HG03432 (cell line): ENCODE measurements around the gene RAPH1.
"Not testable (repeated sequence)": the region's sequence is repeated elsewhere in the genome, so short reads cannot be mapped to it uniquely, and the experiment has no call there.

Experiments
- ATAC-seq: cut with Tn5 transposase; IDR thresholded peaks from one replicate; pipeline ENCODE4 v1.9.1; 2021; ENCODE audit warnings: mild to moderate bottlenecking, moderate library complexity; ENCODE audit not compliant: unreplicated experiment

The RAPH1 gene

DNA sequence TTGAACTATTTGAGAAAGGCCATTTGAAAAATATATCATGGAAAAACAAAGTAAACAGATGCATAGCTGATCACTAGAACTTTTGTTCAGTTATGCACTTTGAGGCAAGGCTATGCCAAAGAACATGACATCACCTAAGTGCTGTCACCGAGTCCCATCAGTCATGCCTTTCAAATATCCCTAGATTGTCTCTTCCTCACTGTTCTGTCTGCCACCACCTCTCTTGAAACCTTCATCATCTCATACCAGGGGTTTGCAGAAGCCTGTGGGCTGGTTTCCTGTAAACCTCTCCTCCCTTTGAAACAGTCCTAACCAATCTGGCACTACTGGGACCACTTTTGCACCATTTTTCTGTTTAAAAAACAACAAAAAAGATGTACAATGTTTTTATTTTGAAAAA lies 12.3 kb upstream of the RAPH1 start:
- ATAC-seq, result no peak

DNA sequence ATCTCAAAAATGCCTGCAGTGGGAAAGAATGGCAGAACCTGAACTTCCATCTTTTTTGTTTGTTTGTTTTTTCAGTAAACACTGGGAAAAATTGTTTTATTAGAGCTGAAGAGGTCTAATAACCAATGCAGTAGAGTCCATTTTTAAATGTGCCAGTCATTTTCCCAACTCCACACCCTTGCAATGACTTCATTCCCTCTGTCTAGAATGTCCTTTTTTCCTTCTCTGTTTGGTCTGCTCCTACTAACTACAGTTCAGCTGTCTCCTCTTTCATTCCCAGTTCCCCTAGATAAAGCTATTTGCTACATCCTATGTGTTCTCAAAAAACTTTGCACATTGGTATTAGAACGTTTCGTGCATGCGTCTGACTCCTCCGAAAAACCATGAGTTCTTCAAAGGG lies 9.3 kb upstream of the RAPH1 start:
- no peak for ATAC-seq

DNA sequence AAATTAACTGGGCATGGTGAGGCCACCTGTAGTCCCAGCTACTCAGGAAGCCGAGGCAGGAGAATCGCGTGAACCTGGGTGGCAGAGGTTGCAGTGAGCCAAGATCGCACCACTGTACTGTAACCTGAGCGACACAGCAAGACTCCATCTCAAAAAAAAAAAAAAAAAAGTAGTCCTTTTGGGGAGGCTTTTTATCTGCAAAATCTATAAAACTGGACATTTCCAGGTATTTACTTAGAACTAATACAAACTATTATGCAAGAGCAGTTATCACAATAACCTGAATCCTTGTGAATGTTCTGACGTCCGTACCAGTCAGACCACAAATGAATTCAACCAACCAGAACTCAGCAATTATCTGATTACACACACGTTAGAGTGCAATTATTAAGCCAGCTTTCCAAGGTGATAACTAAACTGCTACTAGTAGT lies 8.8 kb upstream of the RAPH1 start:
- no peak for ATAC-seq

DNA sequence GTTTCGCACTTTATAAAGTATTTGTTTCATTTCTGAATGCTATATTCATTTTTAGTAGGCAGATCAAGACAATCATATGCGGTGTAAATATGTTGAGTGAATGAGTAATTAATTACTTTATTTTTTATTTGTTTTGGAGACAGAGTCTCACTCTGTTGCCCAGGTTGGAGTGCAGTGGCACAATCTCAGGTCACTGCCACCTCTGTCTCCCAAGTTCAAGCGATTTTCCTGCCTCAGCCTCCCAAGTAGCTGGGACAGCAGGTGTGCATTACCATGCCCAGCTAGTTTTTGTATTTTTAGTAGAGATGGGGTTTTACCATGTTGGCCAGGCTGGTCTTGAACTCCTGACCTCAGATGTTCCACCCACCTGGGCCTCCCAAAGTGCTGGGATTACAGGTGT lies 5.5 kb upstream of the RAPH1 start:
- ATAC-seq, result not testable (repeated sequence)

DNA sequence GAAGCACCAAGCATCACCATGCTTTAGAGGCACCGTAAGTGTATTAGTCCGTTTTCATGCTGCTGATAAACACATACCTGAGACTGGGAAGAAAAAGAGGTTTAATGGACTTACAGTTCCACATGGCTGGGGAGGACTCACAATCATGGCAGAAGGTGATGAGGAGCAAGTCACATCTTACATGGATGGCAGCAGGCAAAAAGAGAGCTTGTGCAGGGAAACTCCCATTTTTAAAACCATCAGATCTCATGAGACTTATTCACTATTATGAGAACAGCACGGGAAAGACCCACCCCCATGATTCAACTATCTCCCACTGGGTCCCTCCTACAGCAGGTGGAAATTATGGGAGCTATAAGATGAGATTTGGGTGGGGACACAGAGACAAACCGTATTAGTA lies 3.1 kb upstream of the RAPH1 start:
- ATAC-seq, result not testable (repeated sequence)

DNA sequence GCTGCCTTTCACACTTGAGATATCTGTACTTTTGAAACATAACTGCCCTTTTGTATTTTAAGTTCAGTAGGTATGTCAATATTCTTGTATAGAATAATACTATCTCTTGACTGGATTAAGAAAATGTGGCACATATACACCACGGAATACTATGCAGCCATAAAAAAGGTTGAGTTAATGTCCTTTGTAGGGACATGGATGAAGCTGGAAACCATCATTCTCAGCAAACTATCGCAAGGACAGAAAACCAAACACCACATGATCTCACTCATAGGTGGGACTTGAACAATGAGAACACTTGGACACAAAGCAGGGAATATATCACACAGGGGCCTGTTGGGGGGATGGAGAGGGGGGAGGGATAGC lies 1.5 kb upstream of the RAPH1 start:
- ATAC-seq, result not testable (repeated sequence)

DNA sequence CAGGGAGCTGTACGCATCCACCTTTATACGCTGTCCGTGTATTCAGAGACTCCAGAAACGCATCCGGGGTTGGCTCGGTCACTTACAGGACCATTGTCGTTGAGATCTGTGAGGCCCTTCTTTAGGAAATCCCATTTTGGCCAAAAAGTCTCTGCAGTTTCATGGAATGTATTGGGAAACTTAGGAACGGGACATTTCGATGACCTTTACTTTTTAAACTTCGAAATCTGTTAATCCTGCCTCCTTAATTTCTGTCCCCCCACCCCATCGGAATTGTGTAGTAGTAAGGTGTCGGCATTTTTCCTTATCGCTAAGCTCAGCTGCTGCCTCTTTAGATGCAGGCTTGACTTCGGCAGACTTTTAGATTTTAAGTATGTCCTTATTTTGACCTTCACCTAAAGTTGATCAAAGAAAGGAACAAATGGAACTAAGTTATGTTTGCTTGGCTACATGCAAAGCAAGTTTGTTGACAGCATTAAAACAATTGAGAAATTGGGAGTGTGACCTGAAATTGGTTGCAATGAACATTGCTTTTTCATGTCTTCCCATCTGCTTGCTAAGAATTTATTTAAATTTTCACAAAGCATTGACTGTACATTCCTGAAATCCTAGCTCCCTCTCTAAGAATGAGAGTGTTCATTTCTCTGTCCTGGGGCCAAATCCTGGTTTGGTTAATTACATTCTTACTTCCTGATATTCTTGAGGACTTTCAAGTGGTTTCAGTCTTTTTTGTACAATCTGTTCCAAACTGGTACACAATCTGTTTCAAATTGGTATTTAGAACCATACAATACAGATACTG lies 884 bp upstream of the RAPH1 start:
- ATAC-seq, result no peak

DNA sequence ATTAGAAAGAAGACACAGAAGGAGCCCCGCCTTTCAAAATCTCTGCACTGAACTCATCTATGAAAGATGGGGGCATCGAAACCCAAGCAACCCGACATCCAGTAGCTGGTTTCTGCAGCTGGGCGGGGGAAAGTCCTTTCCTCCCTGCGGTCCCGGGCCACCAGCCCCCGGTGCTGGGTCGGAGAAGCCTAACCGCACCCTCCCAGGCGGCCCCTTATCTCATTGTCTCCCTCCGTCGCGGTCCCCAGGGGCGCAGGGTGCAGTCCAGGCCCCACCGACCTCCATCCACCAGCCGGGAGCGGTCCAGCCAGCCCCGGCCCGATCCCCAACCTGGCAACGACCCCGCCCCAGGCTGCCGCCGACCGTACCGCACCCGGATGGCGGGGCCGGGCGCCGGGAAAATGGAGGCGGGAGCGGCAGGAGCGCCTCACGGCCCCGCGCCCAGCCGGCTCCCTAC lies 452 bp downstream of the RAPH1 start:
- peak; percentile 41 for ATAC-seq

DNA sequence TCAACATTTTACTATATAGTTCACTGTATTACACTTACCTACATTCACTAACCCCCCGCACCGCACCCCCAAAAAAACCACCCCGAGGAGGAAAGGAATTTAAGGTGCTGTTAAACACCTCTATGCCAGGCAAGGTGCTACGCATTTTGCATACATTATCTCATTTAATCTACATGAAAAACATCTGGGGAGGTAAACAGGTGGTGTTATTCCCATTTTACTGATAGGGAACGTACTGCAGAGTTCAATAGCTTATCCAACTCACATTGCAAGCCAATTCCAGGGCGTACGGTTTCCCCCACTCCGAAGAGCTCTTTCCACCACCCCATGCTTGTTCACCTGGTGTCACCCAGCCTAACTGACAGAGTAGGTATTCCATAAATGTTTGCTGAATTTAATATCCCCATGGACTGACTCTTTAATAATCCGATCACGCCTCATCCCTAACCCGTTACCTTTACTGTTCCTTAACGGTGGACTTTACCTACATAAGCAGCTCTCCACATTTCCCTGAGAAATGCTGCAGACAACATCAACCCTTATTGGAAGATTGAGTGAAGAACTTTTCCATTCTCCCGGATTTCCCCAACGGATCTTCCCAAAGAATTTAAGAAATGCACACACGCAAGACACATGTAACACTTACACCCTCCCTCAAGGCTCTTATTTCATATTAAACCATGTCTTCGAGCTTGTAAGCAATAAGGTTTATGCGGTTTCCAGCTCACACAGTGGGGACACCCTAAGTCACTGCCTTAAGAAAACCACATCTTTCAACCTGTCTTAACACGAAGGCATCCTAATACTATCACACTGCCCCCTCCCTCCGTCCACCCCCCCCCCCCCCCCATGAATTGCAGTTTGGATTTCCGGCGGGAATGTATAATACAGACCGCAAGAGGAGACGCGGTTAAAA lies 1.2 kb downstream of the RAPH1 start:
- no peak for ATAC-seq

DNA sequence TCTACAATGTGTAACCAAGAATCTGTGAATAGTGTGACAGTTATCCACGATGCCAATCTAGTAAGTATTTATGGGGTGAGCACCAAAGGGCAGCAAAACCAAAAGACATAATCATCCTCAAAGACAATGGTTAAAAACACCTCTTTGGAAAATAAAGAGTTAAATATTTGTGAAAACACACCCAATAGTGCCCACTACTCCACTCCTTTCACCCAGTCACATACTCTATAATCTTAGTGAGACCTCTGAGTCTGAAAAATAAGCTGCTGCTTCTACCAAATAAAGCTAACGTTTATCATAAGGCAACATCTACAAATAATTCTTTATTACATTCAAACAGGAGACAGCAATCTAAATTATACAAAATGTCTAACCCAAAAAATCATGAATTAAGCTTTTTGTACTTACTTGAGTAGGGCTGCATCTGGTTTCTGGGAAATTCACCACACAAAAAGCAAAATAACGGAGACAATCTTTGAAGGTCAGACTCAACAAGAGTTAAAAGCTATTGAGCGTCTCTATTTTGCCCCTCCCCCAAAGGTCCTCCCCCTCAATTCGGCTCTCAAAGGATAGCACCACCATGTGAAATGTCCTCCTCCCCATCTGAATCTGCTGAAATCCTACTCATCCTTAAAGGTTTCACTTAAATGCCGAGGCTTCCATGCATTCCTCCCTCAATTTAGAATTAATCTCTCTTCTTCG lies 2.0 kb downstream of the RAPH1 start:
- no peak for ATAC-seq

DNA sequence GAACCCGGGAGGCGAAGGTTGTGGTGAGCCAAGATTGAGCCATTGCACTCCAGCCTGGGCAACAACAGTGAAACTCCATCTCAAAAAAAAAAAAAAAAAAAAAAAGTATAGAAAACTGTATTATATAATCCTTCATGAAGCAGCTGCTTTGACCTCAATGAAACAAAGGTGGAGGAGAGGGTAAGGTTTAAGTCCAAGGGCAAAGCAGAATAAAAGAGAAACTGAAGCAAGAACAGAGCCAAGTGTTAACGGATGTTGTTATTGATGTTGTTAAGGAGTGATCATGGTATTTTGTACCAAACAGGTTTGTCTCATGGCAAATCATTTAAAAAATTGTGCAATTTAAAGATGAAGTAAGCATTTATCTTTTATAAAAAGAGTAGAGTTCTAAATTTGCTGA lies 7.4 kb downstream of the RAPH1 start:
- ATAC-seq, result no peak

DNA sequence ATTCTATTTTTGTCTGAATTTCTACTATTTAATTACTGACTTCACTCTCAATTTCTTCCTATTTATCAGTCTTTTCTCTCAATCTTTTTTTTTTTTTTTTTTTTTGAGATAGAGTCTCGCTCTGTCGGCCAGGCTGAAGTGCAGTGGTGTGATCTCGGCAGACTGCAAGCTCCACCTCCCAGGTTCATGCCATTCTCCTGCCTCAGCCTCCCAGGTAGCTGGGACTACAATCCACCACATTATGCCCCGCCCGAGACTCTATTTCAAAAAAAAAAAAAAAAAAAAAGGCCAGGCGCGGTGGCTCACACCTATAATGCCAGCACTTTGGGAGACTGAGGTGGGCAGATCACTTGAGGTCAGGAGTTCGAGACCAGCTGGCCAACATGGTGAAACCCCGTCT lies 21.8 kb downstream of the RAPH1 start:
- ATAC-seq, result not testable (repeated sequence)

DNA sequence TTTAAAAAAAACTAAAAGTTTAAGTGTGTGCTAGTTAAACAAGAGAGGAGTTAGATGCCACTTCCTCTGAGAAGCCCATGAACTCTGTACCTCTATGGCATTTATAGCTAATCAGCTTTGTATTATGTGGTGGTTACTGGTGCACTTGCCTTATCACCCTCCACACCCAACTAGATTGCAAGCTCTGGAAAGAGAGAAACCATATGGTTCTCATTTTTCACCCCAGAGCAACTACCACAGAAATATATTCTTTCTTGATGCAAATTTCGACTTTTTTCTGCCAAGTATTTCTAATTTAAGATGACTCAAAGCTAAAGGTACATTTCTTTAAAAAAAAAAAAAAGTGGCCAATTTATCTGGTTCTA lies 24.2 kb downstream of the RAPH1 start:
- ATAC-seq, result no peak

DNA sequence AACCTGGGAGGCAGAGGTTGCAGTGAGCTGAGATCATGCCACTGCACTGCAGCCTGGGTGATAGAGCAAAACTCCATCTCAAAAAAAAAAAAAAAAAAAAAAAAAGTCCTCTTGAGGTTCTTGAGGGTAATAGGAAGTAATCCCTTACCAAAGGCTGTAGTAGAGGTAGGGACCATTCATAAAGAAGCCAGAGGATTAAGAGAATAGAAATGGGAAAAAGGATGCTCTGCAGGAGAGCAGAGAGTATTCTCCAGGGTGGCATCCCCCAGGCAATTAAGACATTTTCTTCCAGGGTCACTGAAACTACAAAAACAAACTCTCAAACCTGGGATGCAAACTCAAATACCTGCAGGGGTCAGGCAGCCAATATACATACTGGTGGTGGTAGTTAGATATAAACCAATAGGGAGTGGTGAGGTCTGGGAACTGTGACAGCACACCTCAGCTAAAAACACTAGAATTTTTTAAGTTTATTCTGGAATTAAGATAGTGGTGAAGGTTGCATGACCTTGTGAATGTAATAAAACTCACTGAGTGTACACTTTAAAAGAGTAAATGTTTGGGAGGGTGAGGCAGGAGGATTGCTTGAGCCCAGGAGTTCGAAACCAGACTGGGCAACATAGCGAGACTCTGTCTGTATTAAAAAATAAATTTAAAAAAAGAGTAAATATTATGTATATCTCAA lies 24.7 kb downstream of the RAPH1 start:
- no peak for ATAC-seq

DNA sequence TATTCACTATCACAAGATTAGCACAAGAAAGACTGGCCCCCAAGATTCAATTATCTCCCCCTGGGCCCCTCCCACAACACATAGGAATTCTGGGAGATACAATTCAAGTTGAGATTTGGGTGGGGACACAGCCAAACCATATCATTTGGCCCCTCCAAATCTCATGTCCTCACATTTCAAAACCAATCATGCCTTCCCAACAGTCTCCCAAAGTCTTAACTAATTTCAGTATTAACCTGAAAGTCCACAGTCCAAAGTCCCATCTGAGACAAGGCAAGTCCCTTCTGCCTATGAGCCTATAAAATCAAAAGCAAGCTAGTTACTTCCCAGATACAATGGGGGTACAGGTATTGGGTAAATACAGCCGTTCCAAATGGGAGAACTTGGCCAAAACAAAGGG lies 31.6 kb downstream of the RAPH1 start:
- not testable (repeated sequence) for ATAC-seq

DNA sequence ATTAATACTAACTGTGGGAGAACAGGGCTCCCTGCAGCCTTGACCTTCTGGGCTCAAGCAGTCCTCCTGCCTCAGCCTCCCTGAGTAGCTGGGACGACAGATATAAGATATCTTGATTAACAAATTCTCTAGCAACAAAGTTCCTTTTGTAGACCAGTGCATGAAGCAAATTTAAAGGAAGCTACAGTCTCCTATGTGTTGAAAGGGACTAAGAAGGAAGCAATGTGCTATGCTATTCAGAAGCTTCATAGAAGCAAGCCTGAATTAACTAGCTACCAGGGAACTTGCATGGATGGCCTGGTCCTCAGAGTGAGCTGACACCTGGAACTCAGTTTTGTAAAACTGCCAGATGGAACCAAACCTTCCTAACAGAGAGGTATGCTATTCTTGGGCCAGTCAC lies 33.2 kb downstream of the RAPH1 start:
- ATAC-seq, result no peak

DNA sequence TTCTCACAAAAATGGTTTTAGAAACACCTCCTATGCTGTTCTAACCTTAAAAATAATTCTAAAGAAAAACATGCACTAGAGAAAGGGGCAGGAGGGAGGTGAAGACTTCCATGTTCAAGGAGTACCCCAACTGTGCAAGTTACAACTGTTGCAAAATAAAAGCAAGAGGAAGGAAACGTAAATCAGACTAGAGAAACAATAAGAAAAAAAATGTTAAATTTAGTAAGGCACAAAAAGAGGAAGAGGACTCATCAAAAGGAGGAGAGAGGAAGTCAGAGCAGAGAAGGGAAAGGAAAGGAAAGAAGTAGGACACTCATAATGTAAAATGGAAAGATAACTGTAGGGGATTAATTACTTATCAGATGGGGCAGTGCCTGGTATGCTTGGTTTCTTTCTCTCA lies 34.1 kb downstream of the RAPH1 start:
- no peak for ATAC-seq

DNA sequence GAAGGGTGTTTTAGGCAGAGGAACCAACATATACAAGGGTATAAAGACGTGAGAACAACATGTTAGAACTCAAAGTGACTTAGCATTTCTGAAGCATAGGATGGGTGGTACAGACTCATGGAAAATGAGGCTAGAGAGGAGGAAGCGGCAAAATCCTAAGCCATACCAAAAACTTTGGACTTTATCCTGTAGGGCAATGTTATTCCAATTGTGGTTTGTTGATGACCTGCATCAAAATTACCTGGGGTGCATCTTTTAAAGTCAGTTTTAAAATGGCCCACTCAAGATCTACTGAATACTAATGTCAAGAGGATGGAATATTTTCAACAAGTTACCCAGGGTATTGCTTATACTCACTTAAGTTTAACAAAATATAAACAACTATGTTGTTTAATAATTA lies 34.8 kb downstream of the RAPH1 start:
- ATAC-seq, result no peak

DNA sequence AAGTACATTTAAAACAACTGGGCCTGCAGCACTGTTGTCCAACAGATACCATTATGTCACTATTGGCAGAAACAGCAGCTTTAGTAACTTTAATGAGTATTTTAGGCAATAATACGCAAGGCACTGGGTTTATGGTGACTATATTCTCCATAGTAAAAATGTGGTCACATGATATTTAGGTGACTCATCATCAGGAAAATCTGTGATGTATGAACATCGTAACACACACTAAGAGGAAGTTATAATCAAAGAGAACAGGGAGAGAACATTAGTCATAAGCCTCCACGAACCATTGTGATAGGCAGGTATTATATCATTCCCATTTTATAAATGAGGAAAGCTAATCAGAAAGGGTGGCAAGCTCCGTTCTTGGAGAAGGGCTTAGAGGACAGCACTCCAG lies 36.9 kb downstream of the RAPH1 start:
- ATAC-seq, result no peak

DNA sequence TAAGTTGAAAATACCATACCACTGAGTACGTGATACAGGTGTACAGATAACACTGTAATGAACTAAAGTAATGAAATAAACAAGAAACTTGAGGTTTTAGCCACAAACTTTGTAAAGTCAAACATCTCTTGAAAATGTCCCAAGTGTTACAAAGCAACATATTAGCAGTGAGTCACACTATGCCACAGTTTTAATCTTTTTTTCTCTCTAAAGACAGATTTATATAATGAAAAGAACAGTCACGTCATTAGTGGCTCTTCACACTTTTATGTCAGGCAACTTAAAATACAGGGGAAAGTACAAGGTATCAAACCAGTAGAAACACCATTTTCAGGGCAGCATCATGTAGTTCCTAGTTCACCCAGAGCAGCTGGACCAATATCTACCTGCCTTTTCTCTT lies 42.1 kb downstream of the RAPH1 start:
- ATAC-seq, result no peak

DNA sequence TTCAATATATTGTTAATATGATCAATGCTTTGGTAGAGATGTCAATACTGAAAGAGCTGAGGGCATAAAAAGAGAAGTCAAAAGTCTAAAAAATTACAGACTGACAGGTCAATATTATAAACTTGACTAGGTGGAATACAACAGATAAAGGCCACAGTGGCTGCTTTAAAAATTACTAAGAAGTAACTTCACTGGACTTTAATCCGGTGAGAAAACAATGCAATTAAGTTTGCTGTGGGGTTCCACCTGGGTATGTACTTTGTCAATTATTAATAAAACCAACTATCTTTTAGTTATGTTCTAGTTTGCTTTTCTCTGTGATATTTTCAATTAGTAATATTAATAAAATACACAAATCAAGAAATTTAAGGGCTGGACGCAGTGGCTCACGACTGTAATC lies 44.7 kb downstream of the RAPH1 start:
- ATAC-seq, result no peak
